ENCODE data around the gene SLIT3. TPM values are rescaled to one million over a fixed set of nuclear protein-coding genes. Genes with fewer than 3 reads are reported as not detected.

SLIT3 gene
- total and polyA plus RNA-seq, 10 of the 15 experiments (the other 5 are each of a cell fraction or from before 2014, with no cell fraction given), result 0.05 TPM; not detected in 9

DNA sequence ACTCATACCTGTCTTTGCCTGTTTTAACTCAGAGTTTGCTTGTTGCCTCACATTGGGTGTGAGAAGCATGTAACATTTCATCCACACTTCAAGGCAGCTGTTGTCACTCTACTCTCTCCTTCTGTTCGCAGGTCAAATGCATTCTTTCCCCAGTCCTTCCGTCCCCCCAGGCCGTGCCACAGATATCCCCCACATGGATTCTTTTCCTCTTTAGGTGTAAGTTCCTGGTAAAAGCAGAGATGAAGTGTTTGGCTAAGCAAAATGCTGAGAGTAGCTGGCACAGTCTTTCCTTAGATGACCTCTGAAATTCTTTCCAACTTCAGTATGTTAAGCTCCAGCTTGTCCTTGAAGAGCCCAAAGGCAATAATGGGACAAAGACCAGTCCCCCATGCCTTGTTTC lies 328.2 kb downstream of the SLIT3 start:
- DNase-seq (ENCODE audit: low read depth, low spot score) (no peak), ATAC-seq (no peak), FAIRE-seq (no peak)
- Histone ChIP-seq H4K20me1 (ENCODE audit: control insufficient read depth, insufficient read depth) (no peaks in the 10 kb centered on the region), H3K4me3 (no peak overlapping the region), H3K79me2 (ENCODE audit: control insufficient read depth, insufficient read depth, low read length) (no peaks in the 10 kb centered on the region), H3K36me3 (ENCODE audit: control insufficient read depth in 2 of 2, insufficient read depth in 2 of 2, low read length in 1 of 2) (no peaks in the 10 kb centered on the region), H3K27me3 (replicated peaks in 1 of 2; ENCODE audit: control insufficient read depth in 2 of 2, insufficient read depth in 2 of 2, low read length in 1 of 2) (peaks cover 3% of the 10 kb centered on the region in 2 experiments; a peak in 3 of 4 replicates), H3K9me3 (replicated peaks; ENCODE audit: control insufficient read depth, insufficient read depth, low read length) (no peaks in the 10 kb centered on the region), H3K4me2 (ENCODE audit: control insufficient read depth, insufficient read depth) (no peak overlapping the region), H3K9ac (ENCODE audit: control insufficient read depth, insufficient read depth, low read length) (no peak overlapping the region), H3K27ac (ENCODE audit: control insufficient read depth, insufficient read depth) (no peak overlapping the region), H2AFZ (ENCODE audit: control insufficient read depth, low read depth, low read length) (no peak overlapping the region), H3K4me1 (ENCODE audit: control insufficient read depth, insufficient read depth, low read length) (no peaks in the 10 kb centered on the region)
- POLR2A ChIA-PET, result no interaction called here
- TF ChIP-seq NFYB (IDR thresholded peaks at IDR 0.05; ENCODE audit: insufficient read depth, low read depth, low read length) (no peak), SMC3 (IDR thresholded peaks at IDR 0.05; ENCODE audit: borderline replicate concordance, low read length) (no peak), EP300 (IDR thresholded peaks at IDR 0.05; ENCODE audit: borderline replicate concordance in 1 of 2, control insufficient read depth in 1 of 2, low read depth in 2 of 2, low read length in 2 of 2) (no peak)
- in situ Hi-C loops (cut with MboI) (no loop called here), intact Hi-C loops (cut with micrococcal nuclease; ENCODE audit: unreplicated experiment) (no loop called here)
- BruUV-seq (replicated peaks), result no TSS peak
- SMC1A ChIA-PET (ENCODE audit: uncharacterized antibody, unreplicated experiment), result no interaction called here
- RAD21 ChIA-PET (ENCODE audit: unreplicated experiment), result no interaction called here
- WGBS (ENCODE audit: insufficient coverage, insufficient replicate concordance, low lambda C conversion rate, missing lambda C conversion rate), result 0% methylated on average over 3 of the region's 3 CpGs
- CTCF ChIA-PET, result interaction anchor here (0.7 kb wide), 1 partner anchor 368 kb away, joined by 3 read pairs; no protein-coding TSS in a partner anchor

DNA sequence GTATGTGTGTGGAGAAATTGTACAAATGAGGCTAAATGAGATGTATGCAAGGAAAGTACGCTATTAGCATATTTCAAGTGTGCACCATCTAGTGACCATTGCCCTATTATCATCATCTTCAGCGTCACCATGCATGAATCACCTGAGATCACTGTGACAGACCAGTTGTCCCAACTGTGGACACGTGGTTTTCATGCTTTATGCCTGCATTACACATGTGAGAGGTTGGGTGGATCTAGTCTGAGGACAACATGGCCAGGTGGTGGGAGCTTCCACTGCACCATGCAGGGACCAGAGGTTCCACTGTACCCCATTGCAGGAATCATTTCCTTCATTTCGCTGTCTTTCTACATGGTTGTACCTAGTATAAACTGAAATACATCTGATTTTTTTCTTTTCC lies 329.8 kb downstream of the SLIT3 start:
- CTCF ChIA-PET, result no interaction called here
- no peak for ATAC-seq

More for the DNA sequence above, 329.8 kb downstream of the SLIT3 start:
- H3K27ac ChIP-seq (ENCODE audit: control insufficient read depth, insufficient read depth), result no peak overlapping the region
- H3K9ac ChIP-seq (ENCODE audit: control insufficient read depth, insufficient read depth, low read length), result no peak overlapping the region
- H4K20me1 ChIP-seq (ENCODE audit: control insufficient read depth, insufficient read depth), result no peaks in the 10 kb centered on the region
- FAIRE-seq (no peak), DNase-seq (ENCODE audit: low read depth, low spot score) (no peak)
- no peak overlapping the region for H3K4me2 ChIP-seq (ENCODE audit: control insufficient read depth, insufficient read depth)
- peaks cover 3% of the 10 kb centered on the region in 2 experiments; a peak in 3 of 4 replicates for H3K27me3 ChIP-seq (replicated peaks in 1 of 2; ENCODE audit: control insufficient read depth in 2 of 2, insufficient read depth in 2 of 2, low read length in 1 of 2)
- intact Hi-C loops (cut with micrococcal nuclease; ENCODE audit: unreplicated experiment) (no loop called here), in situ Hi-C loops (cut with MboI) (no loop called here)
- ChIA-PET SMC1A (ENCODE audit: uncharacterized antibody, unreplicated experiment) (no interaction called here), RAD21 (ENCODE audit: unreplicated experiment) (no interaction called here), POLR2A (no interaction called here)
- no peak overlapping the region for H2AFZ ChIP-seq (ENCODE audit: control insufficient read depth, low read depth, low read length)
- H3K4me3 ChIP-seq, result no peak overlapping the region
- H3K9me3 ChIP-seq (replicated peaks; ENCODE audit: control insufficient read depth, insufficient read depth, low read length), result no peaks in the 10 kb centered on the region
- TF ChIP-seq YBX1 (IDR thresholded peaks at IDR 0.05) (no peak), NBN (IDR thresholded peaks at IDR 0.05) (no peak), BMI1 (IDR thresholded peaks at IDR 0.05; ENCODE audit: borderline replicate concordance) (no peak)
- TF ChIP-seq, protein P1, sequence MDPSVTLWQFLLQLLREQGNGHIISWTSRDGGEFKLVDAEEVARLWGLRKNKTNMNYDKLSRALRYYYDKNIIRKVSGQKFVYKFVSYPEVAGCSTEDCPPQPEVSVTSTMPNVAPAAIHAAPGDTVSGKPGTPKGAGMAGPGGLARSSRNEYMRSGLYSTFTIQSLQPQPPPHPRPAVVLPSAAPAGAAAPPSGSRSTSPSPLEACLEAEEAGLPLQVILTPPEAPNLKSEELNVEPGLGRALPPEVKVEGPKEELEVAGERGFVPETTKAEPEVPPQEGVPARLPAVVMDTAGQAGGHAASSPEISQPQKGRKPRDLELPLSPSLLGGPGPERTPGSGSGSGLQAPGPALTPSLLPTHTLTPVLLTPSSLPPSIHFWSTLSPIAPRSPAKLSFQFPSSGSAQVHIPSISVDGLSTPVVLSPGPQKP (IDR thresholded peaks at IDR 0.05; ENCODE audit: low read depth, low read length), result no peak
- no peaks in the 10 kb centered on the region for H3K79me2 ChIP-seq (ENCODE audit: control insufficient read depth, insufficient read depth, low read length)
- BruUV-seq (replicated peaks), result no TSS peak
- H3K4me1 ChIP-seq (ENCODE audit: control insufficient read depth, insufficient read depth, low read length), result no peaks in the 10 kb centered on the region
- WGBS (ENCODE audit: insufficient coverage, insufficient replicate concordance, low lambda C conversion rate, missing lambda C conversion rate), result 26% methylated on average over 4 of the region's 4 CpGs
- no peaks in the 10 kb centered on the region for H3K36me3 ChIP-seq (ENCODE audit: control insufficient read depth in 2 of 2, insufficient read depth in 2 of 2, low read length in 1 of 2)
